CD14-positive monocyte (primary cell): ENCODE measurements around the gene RAB6B. TPM values are rescaled to one million over a fixed set of nuclear protein-coding genes. Genes with fewer than 3 reads are reported as not detected.

Source experiments
- DNase-seq, 3 donors: peaks; one replicate each; pipeline ENCODE4 v3.0.0-alpha.2; 2011 to 2022
- H2AFZ ChIP-seq: 2 replicates; pipeline ENCODE4 v1.6.0; 2012; ENCODE audit warnings: mild to moderate bottlenecking, low read depth, low read length, inconsistent platforms; ENCODE audit not compliant: insufficient read depth, poor library complexity, severe bottlenecking
- H3K27ac ChIP-seq, 2 donors: 1 replicate in 1 of 2; 2 replicates in 1 of 2; pipeline ENCODE4 v1.5.1; 2012 to 2013; ENCODE audit warnings: low read length in 2 of 2, control low read depth in 1 of 2, inconsistent platforms in 1 of 2, low read depth in 1 of 2, mild to moderate bottlenecking in 1 of 2
- H3K27me3 ChIP-seq, 2 donors: one replicate each; pipeline versions ENCODE4 v1.6.0 to v1.6.1; 2011 to 2013; ENCODE audit warnings: low read length in 2 of 2; ENCODE audit not compliant: control insufficient read depth in 2 of 2, insufficient read depth in 2 of 2
- H3K36me3 ChIP-seq, 2 donors: replicated peaks in 1 of 2; 1 replicate in 1 of 2; 2 replicates in 1 of 2; pipeline versions ENCODE4 v1.5.1 to v1.6.1; 2012 to 2013; ENCODE audit warnings: low read length in 2 of 2, control low read depth in 1 of 2, inconsistent platforms in 1 of 2, mild to moderate bottlenecking in 1 of 2; ENCODE audit not compliant: insufficient read depth in 2 of 2, control insufficient read depth in 1 of 2
- H3K4me1 ChIP-seq, 2 donors: 1 replicate in 1 of 2; 2 replicates in 1 of 2; pipeline versions ENCODE4 v1.5.1 to v1.6.1; 2012 to 2013; ENCODE audit warnings: low read length in 2 of 2, control low read depth in 1 of 2, inconsistent platforms in 1 of 2, mild to moderate bottlenecking in 1 of 2, moderate library complexity in 1 of 2; ENCODE audit not compliant: insufficient read depth in 2 of 2, control insufficient read depth in 1 of 2
- H3K4me2 ChIP-seq: replicated peaks from 2 replicates; pipeline ENCODE3; 2012; ENCODE audit warnings: low read length, moderate library complexity, mild to moderate bottlenecking; ENCODE audit not compliant: poor library complexity, severe bottlenecking; ENCODE audit errors: extremely low read depth
- H3K4me3 ChIP-seq, 3 experiments: fragments of 200-600 bp in 1 of 3; sonication (generic) in 1 of 3; replicated peaks in 1 of 3; 1 replicate in 2 of 3; 2 replicates in 1 of 3; pipeline ENCODE4 v1.5.1; 2011 to 2013; ENCODE audit warnings: low read length in 3 of 3, mild to moderate bottlenecking in 3 of 3, control low read depth in 2 of 3, low read depth in 2 of 3, inconsistent platforms in 1 of 3, moderate library complexity in 1 of 3
- H3K79me2 ChIP-seq: 2 replicates; pipeline ENCODE4 v1.6.0; 2012; ENCODE audit warnings: mild to moderate bottlenecking, control low read depth, inconsistent platforms, low read length, moderate library complexity; ENCODE audit not compliant: insufficient read depth
- H3K9ac ChIP-seq: 2 replicates; pipeline ENCODE4 v1.6.0; 2017; ENCODE audit warnings: low read length, mild to moderate bottlenecking; ENCODE audit not compliant: insufficient read depth, poor library complexity, severe bottlenecking
- H3K9me3 ChIP-seq, 2 donors: replicated peaks in 1 of 2; 1 replicate in 1 of 2; 2 replicates in 1 of 2; pipeline versions ENCODE4 v1.5.1 to v1.6.1; 2012 to 2013; ENCODE audit warnings: low read length in 2 of 2, control low read depth in 1 of 2; ENCODE audit not compliant: control insufficient read depth in 1 of 2, insufficient read depth in 1 of 2
- H4K20me1 ChIP-seq: 2 replicates; pipeline ENCODE4 v1.6.0; 2012; ENCODE audit warnings: mild to moderate bottlenecking, low read length, control low read depth, moderate library complexity; ENCODE audit not compliant: insufficient read depth
- H3K27ac Mint-ChIP-seq, 7 donors: one replicate each; pipeline ENCODE4 v1.8.0; 2020; ENCODE audit warnings: mild to moderate bottlenecking in 7 of 7, mixed read lengths in 7 of 7, moderate library complexity in 6 of 7, inconsistent platforms in 2 of 7
- H3K27me3 Mint-ChIP-seq, 3 donors: one replicate each; pipeline ENCODE4 v1.8.0; 2021 to 2022; ENCODE audit warnings: low read depth in 3 of 3, mild to moderate bottlenecking in 3 of 3, mixed read lengths in 3 of 3, moderate library complexity in 3 of 3, inconsistent platforms in 1 of 3
- H3K36me3 Mint-ChIP-seq, 2 donors: one replicate each; pipeline ENCODE4 v1.8.0; 2020; ENCODE audit warnings: mixed read lengths in 2 of 2, inconsistent platforms in 1 of 2, mild to moderate bottlenecking in 1 of 2
- H3K4me1 Mint-ChIP-seq: one replicate; pipeline ENCODE4 v1.8.0; 2020; ENCODE audit warnings: mild to moderate bottlenecking, mixed read lengths
- H3K4me3 Mint-ChIP-seq, 2 donors: one replicate each; pipeline ENCODE4 v1.8.0; 2020; ENCODE audit warnings: mild to moderate bottlenecking in 2 of 2, mixed read lengths in 2 of 2, moderate library complexity in 1 of 2
- H3K9me3 Mint-ChIP-seq, 7 donors: one replicate each; pipeline ENCODE4 v1.8.0; 2020 to 2022; ENCODE audit warnings: mixed read lengths in 7 of 7, mild to moderate bottlenecking in 6 of 7, moderate library complexity in 6 of 7, inconsistent platforms in 2 of 7
- CTCF ChIP-seq: fragments of 200-600 bp; IDR thresholded peaks from one replicate; pipeline ENCODE4 v1.8.0; 2022; ENCODE audit warnings: antibody characterized with exemption, mild to moderate bottlenecking
- WGBS: methylation state at CpG from one replicate; pipeline ENCODE4 v1.1.5; 2013; ENCODE audit warnings: missing lambda C conversion rate; ENCODE audit not compliant: insufficient coverage; 5-methylcytosine and 5-hydroxymethylcytosine counted together
- intact Hi-C, 2 donors: fragments of 100-400 bp; cut with micrococcal nuclease; formaldehyde crosslinking; loops; one replicate each; pipeline versions ENCODE4 v1.15.0 to v1.15.1; 2023
- polyA plus RNA-seq, 3 donors: library from polyadenylated mRNA; depleted of rRNA in 1 of 3; unstranded in 2 of 3; stranded (reverse) in 1 of 3; fragments of 300-500 nt in 2 of 3; fragments of >200 nt in 1 of 3; fragmentation: Illumina TruSeq in 2 of 3; gene quantifications; 1 replicate in 2 of 3; 2 replicates in 1 of 3; pipeline ENCODE4 v1.2.3, GENCODE V29; 2012 to 2021

Gene RAB6B
- polyA plus RNA-seq, 3 donors, result 0.46 TPM; not detected in 2

- no peak for DNase-seq
- Mint-ChIP-seq H3K9me3 (no peaks in the 10 kb centered on the region), H3K4me1 (peaks cover 18% of the 10 kb centered on the region), H3K27me3 (peaks cover 2 to 12% (median 2%) of the 10 kb centered on the region in 3 donors), H3K27ac (no peak overlapping the region), H3K4me3 (no peak overlapping the region), H3K36me3 (no peaks in the 10 kb centered on the region)
- Histone ChIP-seq H3K79me2 (no peaks in the 10 kb centered on the region), H3K4me1 (peaks cover 4 to 5% of the 10 kb centered on the region in 2 donors), H3K9me3 (no peaks in the 10 kb centered on the region), H4K20me1 (no peaks in the 10 kb centered on the region), H2AFZ (no peak overlapping the region), H3K27ac (no peak overlapping the region), H3K36me3 (no peaks in the 10 kb centered on the region), H3K27me3 (no peaks in the 10 kb centered on the region), H3K9ac (no peak overlapping the region), H3K4me3 (no peak overlapping the region), H3K4me2 (no peak overlapping the region)
- WGBS, result 92% methylated on average over 9 of the region's 10 CpGs
- no peak for TF ChIP-seq CTCF
- intact Hi-C loops, result no loop called here
These were observed 44.9 kb upstream of the RAB6B start for GRCh38 chr3:133940536-133940935.

- no peak overlapping the region for H3K4me3 ChIP-seq
- H3K27ac Mint-ChIP-seq, result no peak overlapping the region
- intact Hi-C loops, result no loop called here
- H3K36me3 ChIP-seq, result no peaks in the 10 kb centered on the region
- no peak for TF ChIP-seq CTCF
- H3K9me3 Mint-ChIP-seq, result no peaks in the 10 kb centered on the region
- peaks cover 16% of the 10 kb centered on the region for H3K4me1 Mint-ChIP-seq
- peaks cover 4 to 5% of the 10 kb centered on the region in 2 donors for H3K4me1 ChIP-seq
- no peaks in the 10 kb centered on the region for H3K79me2 ChIP-seq
- DNase-seq, result no peak
- H3K27me3 ChIP-seq, result no peaks in the 10 kb centered on the region
- peaks cover 2 to 10% (median 3%) of the 10 kb centered on the region in 3 donors for H3K27me3 Mint-ChIP-seq
- H3K9me3 ChIP-seq, result no peaks in the 10 kb centered on the region
- no peak overlapping the region for H3K9ac ChIP-seq
- no peak overlapping the region for H3K27ac ChIP-seq
- no peak overlapping the region for H3K4me3 Mint-ChIP-seq
- no peak overlapping the region for H3K4me2 ChIP-seq
- no peaks in the 10 kb centered on the region for H3K36me3 Mint-ChIP-seq
- WGBS, result no CpG with 5 or more reads among the region's 1 CpG
- H4K20me1 ChIP-seq, result no peaks in the 10 kb centered on the region
- no peak overlapping the region for H2AFZ ChIP-seq
These were observed 43.8 kb upstream of the RAB6B start for GRCh38 chr3:133939463-133939835.
